Activated T-helper 1 cell treated with Interleukin-2 at 50 U/mL for 16 hours (primary cell): Measurements from ENCODE around the gene UBTD2.
"Not testable (repeated sequence)": the region's sequence is repeated elsewhere in the genome, so short reads cannot be mapped to it uniquely, and the experiment has no call there.

ENCODE experiments used
- DNase-seq: peaks from one replicate; pipeline ENCODE4 v3.0.0-alpha.2; 2020; ENCODE audit warnings: low read depth

UBTD2 gene, protein sequence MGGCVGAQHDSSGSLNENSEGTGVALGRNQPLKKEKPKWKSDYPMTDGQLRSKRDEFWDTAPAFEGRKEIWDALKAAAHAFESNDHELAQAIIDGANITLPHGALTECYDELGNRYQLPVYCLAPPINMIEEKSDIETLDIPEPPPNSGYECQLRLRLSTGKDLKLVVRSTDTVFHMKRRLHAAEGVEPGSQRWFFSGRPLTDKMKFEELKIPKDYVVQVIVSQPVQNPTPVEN

DNA sequence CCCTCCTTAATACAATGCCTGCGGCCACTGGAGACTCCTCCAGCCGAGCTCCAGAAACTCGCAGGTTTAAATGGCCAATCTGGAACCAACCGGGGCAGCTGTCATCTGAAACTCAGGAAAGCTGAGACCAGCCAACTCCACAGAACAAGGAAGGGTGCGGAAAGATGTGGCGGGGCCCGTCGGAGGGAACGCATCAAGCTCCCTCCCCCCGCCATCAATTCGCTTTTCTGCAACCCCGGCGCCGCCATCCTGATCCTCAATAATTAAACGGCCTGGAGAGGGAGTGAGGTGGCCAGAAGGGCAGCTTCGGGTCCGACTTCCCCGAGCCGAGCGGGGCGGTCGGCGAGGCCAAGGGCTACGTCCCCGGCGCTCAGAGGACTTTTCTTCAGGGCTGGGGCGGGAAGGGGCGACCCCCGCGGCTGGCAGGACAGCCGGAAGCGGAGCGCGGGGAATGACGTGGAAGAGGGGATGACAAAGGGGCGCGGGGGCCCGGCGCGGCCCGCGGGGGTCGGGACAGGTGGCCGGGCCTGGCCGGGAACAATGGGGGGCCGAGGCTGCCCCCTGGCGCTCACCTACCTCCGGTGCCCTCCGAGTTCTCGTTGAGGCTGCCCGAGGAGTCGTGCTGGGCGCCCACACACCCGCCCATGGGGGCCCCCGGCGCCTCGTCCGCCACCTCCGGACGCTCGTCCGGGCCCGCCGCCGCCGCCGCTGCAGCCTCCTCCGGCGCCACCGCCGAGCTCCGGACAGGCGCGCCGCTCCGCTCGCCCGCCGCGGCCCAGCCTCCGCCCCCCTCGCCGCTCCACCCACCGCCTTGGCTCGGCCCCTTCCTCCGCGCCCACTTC is at the start of gene UBTD2:
UBTD2 (minus strand) TSS at position 745 of the 842 bp plus-strand sequence; CDS start at position 646, 99 bp downstream.
- peak; percentile 63 for DNase-seq

DNA sequence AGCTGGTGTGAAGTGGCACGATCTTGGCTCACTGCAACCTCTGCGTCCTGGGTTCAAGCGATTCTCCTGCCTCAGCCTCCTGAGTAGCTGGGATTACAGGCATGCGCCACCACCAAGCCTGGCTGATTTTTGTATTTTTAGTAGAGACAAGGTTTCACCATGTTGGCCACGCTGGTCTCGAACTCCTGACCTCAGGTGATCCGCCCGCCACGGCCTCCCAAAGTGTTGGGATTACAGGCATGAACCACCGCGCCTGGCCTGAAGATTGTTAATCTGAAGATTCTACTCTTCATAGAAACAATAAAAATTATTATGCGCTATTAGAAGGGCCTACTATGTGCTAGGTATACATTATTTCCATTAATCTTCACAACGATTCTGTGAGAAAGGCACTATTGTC is 43.3 kb upstream of the UBTD2 start:
- DNase-seq = not testable (repeated sequence)

DNA sequence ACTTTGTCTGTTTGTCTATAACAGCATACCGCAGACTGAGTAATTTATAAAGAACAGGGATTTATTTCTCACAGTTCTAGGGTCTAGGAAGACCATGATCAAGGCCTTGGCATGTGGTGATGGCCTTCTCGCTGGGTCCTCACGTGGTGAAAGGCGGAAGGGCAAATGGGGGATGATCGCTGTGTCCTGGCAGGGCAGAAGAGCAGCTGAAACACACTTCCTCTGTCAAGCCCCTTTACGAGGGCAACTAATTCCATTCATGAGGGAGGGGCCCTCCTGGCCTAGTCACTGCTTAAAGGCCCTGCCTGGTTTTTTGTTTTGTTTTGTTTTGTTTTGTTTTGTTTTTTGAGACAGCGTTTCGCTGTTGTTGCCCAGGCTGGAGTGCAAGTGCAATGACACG is 41.9 kb upstream of the UBTD2 start:
- no peak for DNase-seq

DNA sequence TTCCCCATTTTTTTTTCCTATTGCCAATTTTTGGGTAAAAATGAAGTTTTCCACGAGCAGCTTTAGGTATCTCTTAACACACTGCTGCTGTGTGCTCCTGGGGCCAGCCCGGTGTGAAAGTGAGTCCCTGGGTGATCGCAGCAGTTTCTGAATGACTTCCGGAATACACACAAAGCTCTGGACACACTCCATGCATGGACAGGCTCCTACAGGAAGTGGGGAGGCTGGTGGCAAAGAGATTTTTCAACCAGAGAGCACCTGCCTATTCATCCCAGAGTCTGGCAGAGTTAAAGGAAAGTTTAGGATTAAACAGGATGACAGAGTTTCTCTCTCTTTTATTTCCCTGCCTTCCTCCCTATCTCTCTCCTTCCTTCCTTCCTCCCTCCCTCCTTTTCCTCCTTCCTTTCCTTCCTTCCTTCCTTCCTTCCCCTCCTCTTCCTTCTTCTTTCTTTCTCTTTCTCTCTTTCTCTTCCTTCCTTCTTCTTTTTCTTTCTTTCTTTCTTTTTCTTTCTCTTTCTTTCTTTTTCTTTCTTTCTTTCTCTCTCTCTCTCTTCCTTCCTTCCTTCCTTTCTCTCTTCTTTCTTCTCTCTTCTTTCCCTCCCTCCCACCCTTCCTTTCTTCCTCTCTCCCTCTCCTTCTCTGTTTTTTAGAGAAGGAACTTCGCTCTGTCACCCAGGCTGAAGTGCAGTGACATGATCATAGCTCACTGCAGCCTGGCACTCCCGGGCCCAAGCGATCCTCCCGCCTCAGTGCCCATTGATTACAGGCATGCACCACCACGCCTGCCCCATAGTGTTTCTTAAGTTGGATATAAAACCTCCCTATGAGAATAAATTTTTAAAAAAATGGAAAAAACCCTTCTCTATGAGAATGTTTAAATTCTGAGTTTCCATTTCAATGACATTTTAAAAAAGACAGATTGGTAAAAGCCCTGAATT is 38.7 kb upstream of the UBTD2 start:
- no peak for DNase-seq

DNA sequence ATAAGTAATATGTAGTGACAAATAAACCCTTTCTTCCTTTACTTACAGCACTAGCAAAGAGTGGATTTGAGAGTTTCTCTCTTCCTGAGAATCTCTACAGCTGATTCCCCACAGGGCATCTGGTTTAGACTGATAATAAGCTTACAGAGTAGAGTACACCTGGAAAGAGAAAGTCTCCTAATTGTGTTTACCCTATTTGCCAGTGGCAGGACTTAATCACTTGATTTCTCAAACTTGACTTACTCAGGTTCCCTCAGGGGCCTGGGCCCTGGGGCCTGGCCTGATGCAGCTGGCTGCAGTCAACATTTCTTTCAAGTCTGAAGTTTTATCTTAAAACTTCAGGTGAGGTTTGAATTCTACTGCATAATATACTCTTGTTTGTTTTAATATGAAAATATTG is 38.0 kb upstream of the UBTD2 start:
- no peak for DNase-seq

DNA sequence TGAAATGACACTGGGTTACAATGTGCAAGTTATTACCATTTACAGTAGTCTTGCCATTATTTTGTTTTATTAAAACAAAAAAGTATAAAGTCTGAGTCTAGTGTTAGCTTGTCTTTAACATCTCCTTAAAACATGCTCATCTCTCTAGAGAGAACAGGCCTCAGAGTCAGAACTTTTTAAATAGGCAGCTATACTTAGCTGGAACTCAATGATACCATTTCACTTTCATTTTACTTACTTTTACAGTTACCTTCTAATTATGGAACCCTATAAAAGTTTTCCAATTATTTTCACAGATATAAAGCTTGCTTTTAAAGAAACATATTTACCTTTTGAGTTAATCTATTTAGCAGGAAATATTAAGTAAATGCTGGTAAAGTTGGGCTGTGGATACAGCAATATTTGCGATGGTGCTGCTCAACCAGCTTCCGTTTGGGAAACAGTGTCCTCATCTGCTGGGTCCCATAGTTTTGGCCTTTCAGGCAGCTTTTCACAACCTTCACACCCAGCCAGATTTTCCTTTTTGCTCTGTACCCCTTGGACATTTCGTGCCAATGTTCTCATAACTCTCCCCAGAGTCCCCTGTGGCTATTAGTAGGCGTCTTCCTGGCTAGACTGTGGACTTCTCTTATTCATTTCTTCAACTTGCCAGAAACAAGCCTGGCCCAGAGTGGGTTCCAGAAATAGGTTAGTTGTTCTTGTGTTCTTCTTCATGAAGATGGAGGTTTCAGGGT is 36.3 kb upstream of the UBTD2 start:
- no peak for DNase-seq

DNA sequence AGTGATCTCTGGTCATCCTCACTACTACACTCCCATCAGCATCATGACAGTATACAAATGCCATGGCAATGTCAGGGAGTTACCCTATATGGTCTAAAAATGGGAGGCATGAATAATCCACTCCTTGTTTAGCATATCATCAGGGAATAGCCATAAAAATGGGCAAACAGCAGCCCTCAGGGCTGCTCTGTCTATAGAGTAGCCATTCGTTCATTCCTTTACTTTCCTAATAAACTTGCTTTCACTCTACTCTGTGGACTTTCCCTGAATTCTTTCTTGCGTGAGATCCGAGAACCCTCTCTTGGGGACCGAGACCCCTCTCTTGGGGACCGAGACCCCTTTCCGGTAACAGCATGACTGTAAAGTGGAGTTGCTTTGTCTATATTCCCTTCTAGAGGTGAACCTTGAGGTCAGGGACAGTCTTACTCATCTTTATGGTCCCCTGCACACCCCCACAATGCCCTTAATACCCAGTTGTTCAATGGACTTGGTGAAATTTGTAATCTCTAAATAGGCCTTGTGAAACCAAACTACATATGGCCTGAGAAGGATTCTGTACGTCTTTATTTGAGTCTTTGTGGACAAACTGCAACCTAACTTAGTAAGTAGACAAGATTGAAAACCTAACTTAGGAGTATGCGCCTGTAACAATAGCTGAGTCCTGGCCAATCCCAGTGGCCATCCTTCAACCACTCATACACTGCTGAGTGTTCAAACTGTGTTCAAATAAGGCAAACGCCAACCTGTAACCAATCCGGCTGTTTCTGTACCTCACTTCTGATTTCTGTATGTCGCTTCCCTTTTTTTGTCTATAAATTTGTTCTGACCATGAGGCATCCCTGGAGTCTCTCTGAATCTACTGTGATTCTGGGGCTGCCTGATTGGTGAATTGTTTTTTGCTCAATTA is 32.3 kb upstream of the UBTD2 start:
- DNase-seq = no peak

DNA sequence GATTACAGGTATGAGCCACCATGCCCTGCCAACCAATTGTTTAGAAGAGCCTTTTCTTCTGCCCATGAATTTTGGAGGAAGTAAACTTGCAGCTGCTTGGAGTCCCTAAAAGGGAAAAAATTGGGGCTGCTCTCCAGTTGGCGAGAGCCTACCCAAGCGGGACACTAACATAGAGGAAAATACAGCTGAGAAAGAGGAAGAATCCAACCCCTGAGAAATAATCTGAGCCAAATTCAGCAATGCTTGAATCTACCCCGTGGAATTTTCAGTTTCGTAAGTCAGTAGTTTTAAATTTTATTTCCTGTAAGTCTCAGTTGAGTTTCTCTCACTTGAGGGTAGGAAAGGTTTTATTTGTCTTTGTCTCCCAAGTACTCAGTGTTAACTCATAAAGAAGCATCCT is 30.4 kb upstream of the UBTD2 start:
- DNase-seq = no peak

DNA sequence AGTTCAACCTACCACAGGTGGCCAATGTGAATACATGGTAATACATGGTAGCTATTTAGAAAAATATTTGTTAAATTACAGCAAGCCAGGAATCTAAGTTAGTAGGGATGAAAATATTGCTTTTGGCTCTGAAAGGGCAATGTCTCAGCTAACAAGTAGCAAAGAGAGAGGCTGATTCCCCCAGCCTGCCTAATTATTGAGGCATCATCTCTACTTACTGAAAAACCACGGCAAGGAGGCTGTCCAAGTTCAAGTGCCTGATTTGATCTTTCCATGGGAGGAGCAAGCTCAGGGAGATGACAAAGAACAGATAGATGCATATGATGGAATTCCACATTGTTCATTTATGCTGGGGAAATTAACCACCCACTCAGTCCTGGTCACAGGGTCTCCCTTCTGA is 28.7 kb upstream of the UBTD2 start:
- DNase-seq = no peak

DNA sequence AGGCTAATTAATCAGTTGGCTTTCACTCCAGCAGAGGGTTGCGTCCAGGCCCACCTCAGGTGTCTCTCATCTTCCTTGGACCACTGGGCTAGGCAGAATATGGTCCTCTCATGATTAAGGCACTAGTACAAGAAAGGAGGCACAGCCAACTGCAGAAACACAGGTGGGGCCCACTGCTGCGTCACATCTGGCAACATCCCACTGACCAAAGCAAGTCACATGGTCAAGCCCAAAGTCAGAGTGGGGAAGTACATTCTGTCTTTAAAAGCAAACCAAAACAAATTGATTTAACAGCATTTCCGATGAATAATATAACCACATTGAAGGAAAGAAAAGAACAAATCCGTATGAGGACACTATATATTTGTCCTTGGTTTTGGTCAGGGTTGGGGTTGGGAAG is 28.0 kb upstream of the UBTD2 start:
- no peak for DNase-seq

DNA sequence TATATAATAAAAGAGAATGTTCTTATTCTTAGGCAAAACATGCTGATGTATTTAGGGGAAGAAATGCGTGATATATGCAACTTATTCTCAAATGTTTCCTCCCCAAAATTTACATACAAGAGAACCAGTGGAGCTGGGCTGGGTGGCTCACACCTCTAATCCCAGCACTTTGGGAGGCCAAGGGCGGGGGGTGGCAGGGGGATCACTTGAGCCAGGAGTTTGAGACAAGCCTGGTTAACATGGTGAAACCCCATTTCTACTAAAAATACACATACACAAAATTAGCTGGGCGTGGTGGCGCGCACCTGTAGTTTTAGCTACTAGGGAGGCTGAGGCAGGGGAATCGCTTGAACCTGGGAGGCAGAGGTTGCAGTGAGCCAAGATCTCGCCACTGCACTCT is 27.5 kb upstream of the UBTD2 start:
- no peak for DNase-seq

DNA sequence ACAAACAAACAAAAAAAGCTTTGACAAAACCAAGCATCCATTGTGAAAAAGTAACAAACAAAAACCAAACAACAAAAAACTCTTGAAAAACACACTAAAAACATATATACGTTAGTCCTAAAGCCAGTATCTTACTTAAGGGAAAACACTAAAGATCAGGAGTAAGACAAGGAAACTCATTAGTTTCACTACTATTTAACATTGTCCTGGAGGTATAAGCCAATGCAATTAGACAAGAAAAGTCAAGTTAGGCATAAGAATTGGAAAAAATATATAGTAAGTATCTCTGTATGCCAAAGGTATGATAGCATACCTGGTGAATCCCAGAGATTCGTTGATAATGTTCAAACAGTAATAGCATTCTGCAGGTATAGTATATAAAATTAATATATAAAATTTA is 21.8 kb upstream of the UBTD2 start:
- DNase-seq = no peak

DNA sequence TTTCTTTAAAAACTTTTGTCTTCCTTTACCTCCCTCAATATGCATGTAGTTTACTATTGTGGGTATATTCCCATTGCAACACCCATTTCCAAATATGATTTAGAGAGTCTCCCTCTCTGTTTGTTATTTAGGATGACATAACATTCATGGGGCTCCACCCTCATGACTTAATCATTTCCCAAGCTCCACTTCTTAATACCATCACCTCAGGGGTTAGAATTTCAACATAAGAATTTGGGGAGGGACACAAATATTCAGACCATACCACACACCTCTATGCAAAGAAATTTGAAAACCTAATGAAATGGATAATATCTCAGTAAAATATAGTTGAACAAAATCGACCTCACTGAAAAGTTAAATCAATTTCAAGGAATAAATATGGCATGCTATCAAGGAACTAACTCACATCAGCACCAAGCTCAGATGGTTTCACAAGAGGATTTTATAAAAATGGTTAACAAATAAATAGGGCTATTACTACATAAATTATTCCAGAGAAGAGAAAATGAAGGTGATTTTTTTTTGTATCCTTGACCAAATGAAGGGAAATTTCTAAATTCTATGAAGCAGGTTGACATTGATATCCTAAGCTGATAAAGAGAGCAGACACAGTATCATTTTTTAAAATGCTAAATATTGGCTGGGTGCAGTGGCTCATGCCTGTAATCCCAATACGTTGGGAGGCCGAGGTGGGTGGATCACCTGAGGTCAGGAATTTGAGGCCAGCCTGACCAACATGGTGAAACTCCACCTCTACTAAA is 20.2 kb upstream of the UBTD2 start:
- no peak for DNase-seq

DNA sequence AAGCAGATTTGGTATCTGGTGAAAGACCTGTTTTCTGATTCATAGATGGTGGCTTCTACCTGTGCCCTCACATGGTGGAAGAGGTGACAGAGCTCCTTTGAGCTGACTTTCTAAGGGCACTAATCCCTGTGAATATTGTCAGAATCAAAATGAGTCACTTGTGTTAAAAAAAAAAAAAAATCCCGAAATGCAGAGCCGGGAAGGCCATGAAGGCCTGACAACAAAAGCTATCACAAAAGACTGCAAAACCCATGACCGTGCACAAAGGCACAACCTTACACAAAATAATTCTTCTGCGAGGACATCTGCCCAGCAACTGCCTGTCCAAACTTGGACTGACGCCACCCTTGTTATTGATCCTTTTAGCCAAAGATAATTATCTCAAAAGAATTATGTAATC is 19.6 kb upstream of the UBTD2 start:
- no peak for DNase-seq

DNA sequence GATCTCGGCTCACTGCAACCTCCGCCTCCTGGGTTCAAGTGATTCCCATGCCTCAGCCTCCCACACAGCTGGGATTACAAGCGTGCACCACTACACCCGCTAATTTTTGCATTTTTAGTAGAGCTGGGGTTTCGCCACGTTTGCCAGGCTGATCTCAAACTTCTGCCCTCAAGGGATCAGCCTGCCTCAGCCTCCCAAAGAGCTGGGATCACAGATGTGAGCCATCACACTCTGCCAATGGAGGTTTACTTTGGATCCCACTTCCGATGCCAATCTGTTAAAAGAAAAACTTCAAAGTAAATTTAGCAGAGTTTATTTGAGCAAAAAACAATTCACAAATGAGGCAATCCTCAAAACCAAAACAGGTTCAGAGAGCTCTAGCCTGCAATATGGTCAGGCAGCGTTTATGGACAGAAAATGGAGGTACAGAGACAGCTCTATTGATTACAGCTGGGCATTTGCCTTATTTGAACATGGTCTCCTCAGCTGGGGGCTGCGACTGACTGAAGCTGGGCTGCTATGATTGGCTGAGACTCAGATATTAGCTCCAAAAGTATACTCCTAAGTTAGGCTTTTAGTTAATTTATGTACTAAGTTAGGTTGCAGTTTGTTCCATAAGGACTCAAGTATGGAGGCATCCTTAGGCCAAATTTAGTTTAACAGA is 18.6 kb upstream of the UBTD2 start:
- no peak for DNase-seq

DNA sequence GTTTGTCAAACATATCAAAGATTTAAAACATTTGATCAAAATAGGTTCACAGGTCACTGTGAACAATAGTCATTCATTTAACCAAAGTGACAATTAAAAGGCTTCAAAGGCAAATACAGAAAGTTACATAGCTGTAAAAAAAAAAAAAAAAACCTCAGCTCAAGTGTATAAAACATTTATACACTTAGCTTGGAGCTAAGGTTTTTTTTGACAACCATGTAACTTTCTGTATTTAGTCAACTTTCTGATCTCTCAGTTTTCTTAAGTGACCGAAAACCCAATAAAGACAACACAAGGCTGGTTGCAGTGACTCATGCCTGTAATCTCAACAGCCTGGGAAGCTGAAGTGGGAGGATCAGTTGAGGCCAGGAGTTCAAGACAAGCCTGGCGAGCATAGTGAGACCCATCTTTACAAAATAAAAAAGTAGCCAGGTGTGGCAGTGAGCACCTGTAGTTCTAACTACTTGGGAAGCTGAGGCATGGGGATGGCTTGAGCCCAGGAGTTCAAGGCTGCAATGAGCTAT is 16.4 kb upstream of the UBTD2 start:
- DNase-seq = no peak

DNA sequence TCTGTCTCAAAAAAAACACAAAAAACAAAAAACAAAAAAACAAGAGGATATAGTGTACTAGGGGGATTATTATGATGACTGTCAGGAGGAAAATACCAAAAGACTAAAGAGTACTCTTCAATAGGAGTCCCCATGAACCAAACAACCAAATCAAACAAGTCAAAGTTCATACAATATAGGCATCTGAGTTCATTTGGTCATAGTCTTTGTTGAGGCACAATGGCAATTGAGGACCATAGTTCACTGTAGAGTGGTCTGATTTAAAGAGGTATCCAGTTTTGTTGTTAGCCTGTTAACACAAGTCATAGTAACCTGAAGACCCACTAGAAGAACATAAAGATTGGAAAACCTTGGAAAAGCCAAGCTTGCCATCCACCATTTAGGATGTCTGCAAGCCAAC is 11.3 kb upstream of the UBTD2 start:
- no peak for DNase-seq

DNA sequence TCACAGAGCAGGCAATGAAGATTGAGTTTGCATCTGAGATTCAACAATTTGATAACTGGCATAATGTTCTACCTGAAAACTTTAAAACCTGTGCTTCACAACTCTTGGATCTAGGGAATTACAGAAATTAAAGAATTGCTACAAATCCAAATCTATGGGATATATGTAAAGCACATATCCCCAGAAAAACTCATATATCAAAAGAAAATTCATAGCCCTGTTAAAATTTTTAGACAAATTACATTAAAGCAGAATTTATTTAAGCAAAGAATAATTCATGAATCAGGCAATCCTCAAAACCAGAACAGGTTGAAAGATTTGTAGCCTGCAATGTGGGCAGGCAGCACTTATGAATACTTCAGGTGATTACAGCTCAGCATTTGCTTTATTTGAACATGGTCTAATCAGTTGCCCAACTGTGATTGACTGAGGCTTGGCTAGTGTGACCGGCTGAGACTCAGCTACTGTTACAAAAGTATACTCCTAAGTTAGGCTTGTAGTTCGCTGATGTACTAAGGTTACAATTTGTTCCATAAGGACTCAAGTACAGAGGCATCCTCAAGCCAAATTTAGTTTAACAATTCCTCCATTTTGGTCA is 10.3 kb upstream of the UBTD2 start:
- DNase-seq = no peak
